Astrocyte of the spinal cord (primary cell): Measurements from ENCODE around the gene PIPOX.

Experiments used
- DNase-seq: peaks from one replicate; pipeline ENCODE4 v3.0.0; 2011; ENCODE audit warnings: low read depth, low spot score
- H3K4me3 ChIP-seq: 2 replicates; pipeline ENCODE4 v1.5.1; 2011; ENCODE audit warnings: low read depth, mild to moderate bottlenecking, low read length, moderate library complexity
- in situ Hi-C: cut with HindIII; loops from 2 replicates; pipeline ENCODE4 v1.10.0; 2017; ENCODE audit warnings: low sequenced_read_pairs
- TF ChIP-seq, protein P1 (sequence below): IDR thresholded peaks from 2 replicates; pipeline ENCODE4 v1.5.1; 2012; ENCODE audit warnings: low read depth, mild to moderate bottlenecking, low read length, inconsistent platforms

The PIPOX gene

DNA sequence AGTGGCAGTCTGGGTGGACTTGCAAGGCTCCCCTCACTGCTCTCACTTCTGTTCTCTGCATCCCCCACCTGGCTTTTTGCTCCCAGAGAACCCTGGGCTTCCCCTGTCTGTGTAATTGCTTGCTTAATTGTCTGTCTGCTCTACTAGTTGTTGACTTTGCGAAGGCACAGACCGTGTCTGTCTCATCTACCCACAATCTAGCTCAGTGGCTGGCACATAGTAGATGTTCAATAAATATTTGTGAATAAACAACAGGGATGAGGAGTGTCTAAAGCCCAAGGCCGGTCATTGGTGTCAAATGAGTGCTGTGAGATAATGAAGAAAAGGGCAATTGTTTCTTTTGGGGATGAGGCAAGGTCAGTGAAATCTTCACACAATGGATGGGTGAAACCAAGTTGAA lies 34.4 kb upstream of the PIPOX start:
- no peak overlapping the region for H3K4me3 ChIP-seq
- TF ChIP-seq, protein P1, sequence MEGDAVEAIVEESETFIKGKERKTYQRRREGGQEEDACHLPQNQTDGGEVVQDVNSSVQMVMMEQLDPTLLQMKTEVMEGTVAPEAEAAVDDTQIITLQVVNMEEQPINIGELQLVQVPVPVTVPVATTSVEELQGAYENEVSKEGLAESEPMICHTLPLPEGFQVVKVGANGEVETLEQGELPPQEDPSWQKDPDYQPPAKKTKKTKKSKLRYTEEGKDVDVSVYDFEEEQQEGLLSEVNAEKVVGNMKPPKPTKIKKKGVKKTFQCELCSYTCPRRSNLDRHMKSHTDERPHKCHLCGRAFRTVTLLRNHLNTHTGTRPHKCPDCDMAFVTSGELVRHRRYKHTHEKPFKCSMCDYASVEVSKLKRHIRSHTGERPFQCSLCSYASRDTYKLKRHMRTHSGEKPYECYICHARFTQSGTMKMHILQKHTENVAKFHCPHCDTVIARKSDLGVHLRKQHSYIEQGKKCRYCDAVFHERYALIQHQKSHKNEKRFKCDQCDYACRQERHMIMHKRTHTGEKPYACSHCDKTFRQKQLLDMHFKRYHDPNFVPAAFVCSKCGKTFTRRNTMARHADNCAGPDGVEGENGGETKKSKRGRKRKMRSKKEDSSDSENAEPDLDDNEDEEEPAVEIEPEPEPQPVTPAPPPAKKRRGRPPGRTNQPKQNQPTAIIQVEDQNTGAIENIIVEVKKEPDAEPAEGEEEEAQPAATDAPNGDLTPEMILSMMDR: no peak
- in situ Hi-C loops: no loop called here
- no peak for DNase-seq

DNA sequence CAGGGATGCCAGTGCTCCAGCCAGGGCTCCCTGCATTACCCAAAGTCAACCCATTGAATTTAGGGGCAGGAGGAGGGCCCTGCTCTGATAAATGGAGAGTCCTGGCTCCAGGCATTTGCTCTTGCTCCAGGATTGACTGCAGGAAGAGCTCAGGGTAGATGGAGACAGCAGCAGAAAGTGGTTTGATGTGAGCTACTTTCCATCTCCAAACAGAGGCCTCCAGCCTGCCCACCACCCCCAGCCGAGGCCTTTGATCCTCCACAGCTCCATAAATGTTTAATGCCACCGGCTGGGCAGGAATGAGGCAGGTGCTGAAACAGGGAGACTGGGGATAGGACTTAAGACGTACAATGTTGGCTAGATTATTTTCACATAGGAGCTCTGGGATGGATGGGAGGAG lies 32.8 kb upstream of the PIPOX start:
- no peak overlapping the region for H3K4me3 ChIP-seq
- in situ Hi-C loops: no loop called here
- DNase-seq: no peak
- TF ChIP-seq, protein P1: no peak

DNA sequence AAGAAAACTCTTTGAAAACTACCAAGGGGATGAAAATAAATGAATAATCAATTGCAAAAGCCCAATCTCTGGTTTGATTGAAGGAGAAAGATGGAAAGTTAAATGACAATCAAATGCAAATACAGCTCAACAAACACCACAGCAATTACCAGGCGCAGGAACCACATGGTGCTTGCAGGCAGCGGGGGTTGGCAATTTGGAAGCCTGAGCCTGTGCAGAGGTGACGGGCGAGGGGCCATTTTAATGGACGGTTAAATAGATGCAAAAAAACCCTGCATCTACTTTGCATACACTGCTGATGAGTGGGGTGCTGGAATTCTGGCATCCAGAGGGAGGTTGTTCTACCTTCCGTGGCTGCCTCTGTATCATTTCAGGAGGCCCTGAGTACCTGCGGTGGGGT lies 32.4 kb upstream of the PIPOX start:
- TF ChIP-seq, protein P1: no peak
- H3K4me3 ChIP-seq: no peak overlapping the region
- in situ Hi-C loops: no loop called here
- DNase-seq: no peak

DNA sequence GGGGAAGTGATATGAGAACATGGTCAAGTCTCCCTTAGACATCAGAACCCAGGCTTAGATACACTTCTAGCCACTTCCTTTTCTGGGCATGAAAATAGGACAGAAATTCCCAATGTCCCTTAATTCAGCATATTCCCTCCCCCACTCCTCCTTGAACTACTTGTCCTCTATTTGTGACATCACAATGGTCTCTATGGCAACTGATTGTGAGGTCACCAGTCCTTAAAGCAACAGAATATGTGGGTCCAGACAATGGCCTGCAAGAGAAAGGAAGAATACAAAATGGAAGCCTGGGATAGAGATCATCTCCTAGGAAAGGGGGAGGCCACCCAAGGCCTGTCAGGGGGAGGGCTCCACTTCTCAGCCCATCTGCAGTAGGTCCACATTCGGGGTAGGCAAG lies 30.4 kb upstream of the PIPOX start:
- in situ Hi-C loops: no loop called here
- no peak for DNase-seq
- no peak overlapping the region for H3K4me3 ChIP-seq
- TF ChIP-seq, protein P1: no peak

DNA sequence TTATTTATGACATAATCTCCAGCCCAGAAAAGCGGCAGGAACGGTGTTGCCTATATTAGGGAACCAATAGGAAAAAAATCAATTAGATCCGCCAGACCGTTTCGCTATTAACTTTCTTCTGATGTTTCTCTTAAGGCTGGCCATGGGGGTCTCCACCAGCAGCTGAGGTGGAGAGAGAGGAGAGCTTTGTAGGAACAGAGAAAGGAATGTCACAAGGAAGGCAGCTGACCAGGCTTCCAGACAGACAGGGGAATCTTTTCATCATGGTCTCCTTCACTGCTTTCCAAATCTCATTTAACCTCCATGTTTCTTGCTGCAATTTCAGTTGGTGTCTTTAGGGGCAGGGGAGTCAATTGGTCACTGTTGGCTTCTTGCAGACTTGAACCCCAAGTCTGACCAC lies 28.2 kb upstream of the PIPOX start:
- in situ Hi-C loops: no loop called here

DNA sequence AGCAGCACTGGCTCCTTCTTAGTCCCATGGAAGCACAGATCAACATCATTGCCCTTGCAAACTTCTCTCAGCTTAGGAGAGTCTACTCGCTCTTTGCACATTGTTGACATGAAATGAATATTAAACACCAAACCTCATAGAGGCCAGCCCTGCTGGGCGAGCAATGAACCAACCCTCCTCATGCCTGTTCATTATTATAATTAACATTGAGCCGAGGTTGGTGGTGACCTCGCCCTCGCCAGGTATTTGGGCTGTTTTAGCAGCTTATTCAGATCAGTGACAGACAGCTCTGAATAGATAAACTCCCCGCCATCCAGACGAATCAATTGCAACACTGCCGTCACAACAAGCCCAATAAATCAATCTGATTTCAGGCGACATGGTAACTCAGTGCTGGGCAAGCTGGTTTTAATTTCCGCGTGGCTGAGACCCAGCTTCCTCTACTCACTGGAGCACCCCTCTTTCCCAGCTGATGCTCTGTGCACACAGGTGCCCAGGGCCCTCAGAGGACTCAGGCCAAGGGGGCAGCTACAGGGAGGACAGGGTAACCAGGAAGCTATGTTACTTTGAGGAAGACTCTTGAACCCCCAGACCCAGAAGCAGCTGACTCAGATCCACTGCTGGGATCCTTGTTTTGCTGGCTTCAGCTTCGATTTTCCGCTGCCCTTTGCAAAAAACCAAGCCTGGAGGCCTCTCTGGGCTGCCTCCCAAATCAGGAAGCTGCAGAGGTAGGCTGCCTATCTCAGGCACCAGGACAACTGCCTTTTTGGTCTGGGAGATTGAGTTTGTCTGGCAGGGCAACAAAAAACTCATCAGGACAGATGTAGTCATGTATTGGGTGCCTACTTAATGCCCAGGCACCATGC lies 26.4 kb upstream of the PIPOX start:
- TF ChIP-seq, protein P1: no peak
- no peak for DNase-seq
- in situ Hi-C loops: no loop called here
- no peak overlapping the region for H3K4me3 ChIP-seq

More for the DNA sequence above, 28.2 kb upstream of the PIPOX start:
- no peak for DNase-seq
- no peak overlapping the region for H3K4me3 ChIP-seq
- TF ChIP-seq, protein P1: no peak
